HG03135 (cell line): ENCODE results near the gene SLC15A1.
A peak's percentile ranks its signal among the peaks of the same experiment; 100 is the strongest.
"Not testable (repeated sequence)": the region's sequence is repeated elsewhere in the genome, so short reads cannot be mapped to it uniquely, and the experiment has no call there.

Experiments
- ATAC-seq: cut with Tn5 transposase; IDR thresholded peaks from one replicate; pipeline ENCODE4 v1.9.1; 2021; ENCODE audit warnings: mild to moderate bottlenecking, moderate library complexity; ENCODE audit not compliant: unreplicated experiment

SLC15A1 gene

DNA sequence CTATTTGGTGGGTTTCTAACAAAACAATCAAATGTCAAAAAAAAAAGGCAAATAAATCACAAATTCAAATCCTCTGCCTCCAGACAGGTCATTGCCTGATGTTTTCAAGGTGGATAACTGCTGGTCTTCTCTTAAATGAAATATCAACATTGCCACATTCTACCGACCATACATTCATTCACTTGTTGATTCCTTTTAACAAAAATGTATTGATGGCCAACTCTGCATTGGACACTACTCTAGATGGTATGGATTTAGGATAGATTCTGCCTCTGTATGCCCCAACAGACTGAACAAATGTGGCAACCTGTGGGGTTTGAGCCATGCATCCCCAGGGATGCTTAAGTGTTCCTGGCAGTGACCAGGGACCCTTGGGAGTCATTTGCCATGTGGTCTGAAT, 88.0 kb downstream of the SLC15A1 start:
- no peak for ATAC-seq

- ATAC-seq = no peak
Measured at GRCh38 chr13:98664047-98664446, 88.4 kb downstream of the SLC15A1 start.

GRCh38 chr13:98658131-98658530, 94.3 kb downstream of the SLC15A1 start:
- ATAC-seq = no peak

DNA sequence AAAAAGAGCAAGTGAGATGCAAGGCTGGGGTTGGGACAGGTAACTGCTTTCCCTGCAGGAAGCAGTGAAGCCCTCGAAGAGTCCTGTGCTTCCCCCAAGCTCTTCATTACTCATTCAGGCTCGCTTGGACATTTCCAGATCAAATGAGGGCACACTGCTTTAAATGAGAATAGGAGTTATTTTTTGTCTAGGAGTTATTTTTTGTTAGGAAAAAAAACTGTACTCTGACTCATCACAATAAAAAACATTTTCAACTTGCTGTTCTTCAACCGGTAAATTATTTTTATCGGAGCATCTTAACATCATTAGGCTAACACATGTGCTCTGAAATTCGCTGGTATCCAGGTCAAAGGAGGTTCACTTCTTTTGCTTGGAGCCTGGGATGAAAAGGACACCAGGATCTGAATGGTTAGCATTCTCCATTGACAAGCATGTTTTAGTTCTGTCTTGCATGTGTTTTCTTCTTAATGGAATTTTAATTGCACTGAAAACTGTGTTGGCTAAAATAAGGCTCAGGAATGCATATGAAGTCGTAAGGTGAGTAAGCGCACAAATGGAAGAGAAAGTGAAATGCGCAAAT, 94.9 kb downstream of the SLC15A1 start:
- ATAC-seq = no peak

GRCh38 chr13:98656223-98656622, 96.2 kb downstream of the SLC15A1 start:
- ATAC-seq = no peak

GRCh38 chr13:98653463-98653985, 98.9 kb downstream of the SLC15A1 start:
- peak; percentile 96 for ATAC-seq

DNA sequence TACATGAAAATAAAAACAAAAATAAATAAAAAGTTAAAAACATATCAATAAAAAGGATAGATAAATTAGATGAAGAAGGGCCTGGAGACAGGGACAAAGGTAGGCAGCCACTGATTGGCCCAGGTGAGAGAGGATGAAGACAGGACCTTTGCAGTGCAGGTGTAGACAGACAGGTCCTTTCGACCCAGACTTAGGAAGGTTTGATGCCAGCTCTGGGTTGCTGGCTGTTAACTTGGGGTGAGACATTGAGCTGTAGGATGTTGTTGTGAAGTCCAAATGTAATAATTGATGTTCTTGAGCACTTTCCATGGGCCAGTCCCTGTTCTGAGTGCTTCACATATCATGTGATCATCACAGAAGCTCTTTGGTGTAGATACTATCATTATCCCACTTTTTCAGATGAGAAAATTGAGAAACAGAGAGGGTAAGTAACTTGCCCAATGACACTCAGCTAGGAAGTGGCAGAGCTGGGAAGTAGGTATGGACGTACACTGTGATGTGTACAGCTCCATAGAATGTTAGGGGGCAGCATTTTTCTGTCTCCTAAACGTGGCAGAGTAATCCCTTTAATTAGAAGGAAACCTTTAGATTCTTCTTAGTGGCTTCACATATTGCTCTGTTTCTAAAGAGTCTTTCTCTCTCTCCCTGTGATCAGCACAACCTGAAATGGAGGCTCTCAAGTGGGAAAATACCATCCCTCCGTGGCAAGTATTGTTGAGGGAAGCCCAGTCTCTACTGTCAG, 99.6 kb downstream of the SLC15A1 start:
- ATAC-seq = no peak

DNA sequence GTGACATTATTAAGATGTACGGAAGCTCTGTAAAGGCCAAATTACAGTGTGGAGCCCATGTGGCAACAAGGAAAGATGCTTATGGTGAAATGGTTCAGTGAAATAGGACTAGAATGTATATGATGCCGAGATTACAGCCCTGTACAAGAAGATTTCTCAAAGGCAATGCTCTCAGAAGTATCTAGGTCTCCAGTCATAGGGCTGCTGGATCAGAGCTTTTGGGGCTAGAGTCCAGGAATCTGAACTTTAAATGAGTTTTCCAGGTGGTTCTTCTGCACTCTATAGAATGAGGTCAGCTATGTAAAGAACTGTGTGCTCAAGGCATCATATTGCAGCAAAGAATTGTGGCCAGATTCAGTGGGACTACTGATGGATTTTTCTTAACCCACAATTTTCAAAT, 100.2 kb downstream of the SLC15A1 start:
- ATAC-seq = no peak

- no peak for ATAC-seq
Measured at GRCh38 chr13:98651744-98652143, 100.7 kb downstream of the SLC15A1 start.

DNA sequence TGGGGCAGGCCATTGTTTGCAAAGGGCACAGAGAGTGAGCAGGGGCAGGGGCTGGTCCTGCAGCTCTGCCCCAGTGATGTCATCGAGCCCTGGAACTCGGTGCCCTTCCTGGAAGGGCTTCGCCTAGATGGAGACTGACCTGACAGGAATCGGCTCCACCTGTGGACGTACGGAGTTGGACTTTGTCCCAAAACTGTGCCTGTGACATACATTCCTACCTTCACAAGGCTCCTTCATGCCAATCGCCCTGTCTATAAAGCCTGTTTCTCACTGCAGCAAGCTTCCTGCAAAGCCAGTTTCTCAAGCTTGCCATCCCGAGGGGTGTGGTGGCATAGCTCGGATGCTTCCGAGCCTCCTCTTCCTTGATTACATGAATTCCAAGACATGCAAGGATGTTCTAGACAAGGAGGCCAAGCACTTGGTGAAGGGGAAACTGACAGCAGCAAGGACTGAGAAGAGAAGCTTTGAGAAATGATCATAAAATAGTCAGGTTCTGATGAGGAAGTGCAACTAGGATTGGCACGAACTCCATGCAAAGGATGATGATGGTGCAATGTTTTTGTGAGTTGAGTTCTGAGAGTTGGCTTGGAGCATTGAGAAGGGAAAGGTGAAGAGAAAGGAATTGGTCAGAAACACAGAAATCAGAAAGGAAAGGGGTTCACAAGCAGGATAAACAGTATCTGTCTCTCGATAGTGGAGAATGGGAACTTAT, 101.9 kb downstream of the SLC15A1 start:
- ATAC-seq = no peak

GRCh38 chr13:98649861-98650260, 102.6 kb downstream of the SLC15A1 start:
- ATAC-seq = no peak

DNA sequence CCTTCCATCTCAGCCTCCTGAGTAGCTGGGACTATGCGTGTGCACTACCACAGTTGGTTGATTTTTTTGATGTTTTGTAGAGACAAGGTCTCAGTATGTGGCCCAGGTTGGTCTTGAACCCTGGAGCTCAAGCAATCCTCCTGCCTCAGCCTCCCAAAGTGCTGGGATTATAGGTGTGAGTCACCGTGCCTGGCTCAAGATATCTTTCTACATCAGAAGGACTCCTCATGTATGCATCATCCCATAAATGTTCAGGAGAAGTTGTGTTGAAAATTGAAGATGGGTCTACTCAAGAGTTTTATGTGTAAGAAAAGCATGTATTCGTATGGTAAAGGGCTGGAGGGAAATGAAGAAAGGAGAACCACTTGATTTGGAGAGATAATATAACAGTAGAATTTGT, 103.8 kb downstream of the SLC15A1 start:
- ATAC-seq = no peak

GRCh38 chr13:98648141-98648540, 104.3 kb downstream of the SLC15A1 start:
- no peak for ATAC-seq

- ATAC-seq = no peak
Measured at GRCh38 chr13:98647121-98647520, 105.4 kb downstream of the SLC15A1 start.

- ATAC-seq = no peak
Measured at GRCh38 chr13:98643479-98643878, 109.0 kb downstream of the SLC15A1 start.

DNA sequence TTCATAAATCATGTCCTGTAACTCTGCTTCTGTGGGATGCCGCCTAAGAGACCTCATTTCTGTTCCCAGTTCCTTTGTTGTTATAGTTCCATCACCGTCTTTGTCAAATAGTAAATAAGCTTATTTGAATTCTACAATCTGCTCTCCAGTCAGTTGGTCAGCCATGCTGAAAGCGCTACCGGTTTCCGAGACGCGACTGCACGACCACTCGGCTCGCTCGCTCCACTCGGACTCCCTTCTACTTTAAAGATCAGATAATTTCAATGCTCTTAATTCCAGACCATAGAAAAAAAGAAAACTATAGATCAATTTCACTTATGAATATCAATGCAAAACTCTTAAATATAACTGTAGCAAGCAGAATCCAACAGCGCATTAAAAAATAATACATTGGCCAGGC, 111.4 kb downstream of the SLC15A1 start:
- no peak for ATAC-seq

DNA sequence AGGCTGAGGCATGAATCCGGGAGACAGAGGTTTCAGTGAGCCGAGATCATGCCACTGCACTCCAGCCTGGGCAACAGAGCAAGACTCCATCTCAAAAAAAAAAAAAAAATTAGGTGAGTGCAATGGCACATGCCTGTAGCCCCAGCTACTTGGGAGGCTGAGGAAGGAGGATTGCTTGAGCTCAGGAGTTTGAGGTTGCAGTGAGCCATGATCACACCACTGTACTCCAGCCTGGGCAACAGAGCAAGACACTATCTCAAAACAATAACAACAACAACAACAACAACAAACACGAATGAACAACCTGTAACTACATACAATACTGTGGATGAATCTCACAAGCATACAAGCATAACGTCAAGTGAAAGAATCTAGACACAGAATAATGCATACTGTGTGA, 112.7 kb downstream of the SLC15A1 start:
- not testable (repeated sequence) for ATAC-seq

DNA sequence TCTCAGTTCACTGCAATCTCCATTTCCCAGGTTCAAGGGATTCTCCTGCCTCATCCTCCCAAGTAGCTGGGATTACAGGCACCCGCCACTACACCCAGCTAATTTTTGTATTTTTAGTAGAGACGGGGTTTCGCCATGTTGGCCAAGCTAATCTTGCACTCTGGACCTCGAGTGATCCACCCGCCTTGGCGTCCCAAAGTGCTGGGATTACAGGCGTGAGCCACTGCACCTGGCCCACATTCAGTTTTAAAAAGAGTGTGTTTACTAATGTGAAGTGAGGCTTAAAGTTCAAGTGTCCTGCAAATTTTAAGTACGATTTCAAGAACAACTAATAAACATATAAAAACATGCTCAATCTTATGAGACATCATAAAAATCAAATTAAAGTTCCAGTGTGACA, 114.1 kb downstream of the SLC15A1 start:
- ATAC-seq = not testable (repeated sequence)
